Testis (tissue), 2 donors: ENCODE results near the gene JAK2.
"Not testable (repeated sequence)": the region's sequence is repeated elsewhere in the genome, so short reads cannot be mapped to it uniquely, and the experiment has no call there.

Experiments used
- CTCF ChIP-seq, 3 experiments: fragments of 450-650 bp in 2 of 3; fragments of 200-600 bp in 1 of 3; sonication (generic) in 1 of 3; IDR thresholded peaks; one replicate each; pipeline ENCODE4 v1.5.1; 2016 to 2019; ENCODE audit warnings: antibody characterized with exemption in 3 of 3, mild to moderate bottlenecking in 2 of 3, moderate library complexity in 1 of 3
- POLR2A ChIP-seq: fragments of 450-650 bp; IDR thresholded peaks from one replicate; pipeline ENCODE4 v1.6.1; 2017; ENCODE audit warnings: antibody characterized with exemption, mild to moderate bottlenecking, moderate library complexity

GRCh38 chr9:5106517-5106916 lies 121.4 kb downstream of the JAK2 start:
- not testable (repeated sequence) for TF ChIP-seq CTCF (IDR thresholded peaks at IDR 0.05); POLR2A
